Measurements from ENCODE around the gene TTC36.

- TF ChIP-seq CTCF (IDR thresholded peaks at IDR 0.05; ENCODE audit: low read depth, low read length, poor library complexity, severe bottlenecking) (no peak), EZH2phosphoT487 (IDR thresholded peaks at IDR 0.05; ENCODE audit: borderline replicate concordance, low read length) (no peak)
Observed at GRCh38 chr11:118527109-118527508, at the start of gene TTC36.

All from DOHH2 (cell line).